ENCODE data around the gene TRIM22. TPM values are rescaled to one million over a fixed set of nuclear protein-coding genes. Genes with fewer than 3 reads are reported as not detected.
A peak's percentile ranks its signal among the peaks of the same experiment; 100 is the strongest.
"Not testable (repeated sequence)": the region's sequence is repeated elsewhere in the genome, so short reads cannot be mapped to it uniquely, and the experiment has no call there.

TRIM22 gene
- total and polyA plus RNA-seq, 2 donors: 78.1 to 144 TPM

DNA sequence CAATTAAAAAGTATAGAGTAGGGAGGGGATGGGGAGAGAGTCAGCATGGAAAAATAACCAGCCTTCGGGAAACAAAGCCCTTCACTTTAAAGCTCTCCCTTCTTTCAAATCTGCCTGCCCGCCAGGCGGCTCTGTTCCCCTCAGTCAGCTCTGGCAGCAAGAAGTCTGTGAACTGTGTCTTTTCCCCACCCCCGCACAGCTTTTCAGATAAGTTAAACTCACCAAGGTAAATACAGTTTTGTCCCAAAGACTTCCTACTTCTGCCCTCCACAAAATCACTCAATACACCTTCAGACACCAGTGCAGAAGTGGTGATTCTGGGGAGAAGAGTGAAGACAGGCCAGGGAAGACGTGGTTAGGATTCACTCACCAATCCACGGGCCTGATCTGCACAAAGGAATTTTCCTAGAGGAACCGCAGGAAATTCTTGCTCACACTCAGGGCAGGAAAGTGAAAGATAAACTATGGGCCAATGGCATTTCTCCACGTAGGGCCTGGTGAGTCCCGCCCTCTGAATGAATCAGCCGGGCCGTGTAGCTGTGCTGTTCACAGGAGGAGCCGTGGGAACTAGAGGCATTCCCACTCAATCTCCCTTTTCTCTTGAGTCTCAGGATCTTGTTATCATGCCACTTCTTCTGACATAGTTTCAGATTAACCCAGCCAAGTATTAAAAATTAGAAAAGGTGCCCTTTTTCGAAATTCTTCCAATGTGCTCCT is 4.8 kb upstream of the TRIM22 start, which contains the start of gene TRIM5:
Gene TRIM5 (minus strand): TSS at position 429 of the 717 bp plus-strand sequence. CDS start 4,897 bp downstream, outside the sequence.
- Histone ChIP-seq H3K27ac (ENCODE audit: low read depth in 1 of 2, low read length in 1 of 2) (peak within 1 kb of the TSS; percentile 93 to 99), H3K4me3 (ENCODE audit: low read length in 2 of 2) (peak within 1 kb of the TSS; percentile 65 to 78), H3K4me1 (ENCODE audit: control insufficient read depth in 2 of 2, insufficient read depth in 2 of 2, low read length in 2 of 2) (peaks cover 3 to 9% of the 10 kb centered on the region in 2 donors), H3K36me3 (ENCODE audit: control insufficient read depth in 2 of 2, insufficient read depth in 2 of 2, low read length in 1 of 2) (peaks cover 3% of the 10 kb centered on the region in 2 donors), H3K27me3 (ENCODE audit: control insufficient read depth in 2 of 2, insufficient read depth in 1 of 2, low read length in 1 of 2) (no peaks in the 10 kb centered on the region), H3K9me3 (ENCODE audit: control insufficient read depth in 2 of 2, insufficient read depth in 1 of 2, low read length in 1 of 2) (no peaks in the 10 kb centered on the region)
- 2% methylated on average over 13 of the region's 13 CpGs for WGBS
- DNase-seq (ENCODE audit: low read depth in 6 of 9, low spot score in 9 of 9): peak; percentile 66 to 93 (median 81)

DNA sequence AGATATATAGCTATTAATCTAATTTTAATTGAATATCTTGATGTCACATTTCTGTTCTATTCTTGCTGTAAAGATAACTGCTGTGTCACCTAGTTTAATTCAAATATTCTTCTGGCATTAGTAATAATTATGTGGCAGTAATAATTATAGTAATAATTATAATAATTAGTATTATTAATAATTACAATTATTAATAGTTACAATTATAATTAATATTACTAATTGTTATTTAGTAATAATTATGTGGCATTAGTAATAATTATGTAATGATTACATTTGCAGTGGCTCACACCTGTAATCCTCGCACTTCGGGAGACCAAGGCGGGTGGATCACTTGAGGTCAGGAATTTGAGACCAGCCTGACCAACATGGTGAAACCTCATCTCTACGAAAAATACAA is 3.2 kb upstream of the TRIM22 start:
- Histone ChIP-seq H3K27ac (ENCODE audit: low read depth in 1 of 2, low read length in 1 of 2) (no peak overlapping the region), H3K9me3 (ENCODE audit: control insufficient read depth in 2 of 2, insufficient read depth in 1 of 2, low read length in 1 of 2) (no peaks in the 10 kb centered on the region), H3K4me1 (ENCODE audit: control insufficient read depth in 2 of 2, insufficient read depth in 2 of 2, low read length in 2 of 2) (peaks cover 3 to 17% of the 10 kb centered on the region in 2 donors), H3K27me3 (ENCODE audit: control insufficient read depth in 2 of 2, insufficient read depth in 1 of 2, low read length in 1 of 2) (no peaks in the 10 kb centered on the region), H3K4me3 (ENCODE audit: low read length in 2 of 2) (no peak overlapping the region), H3K36me3 (ENCODE audit: control insufficient read depth in 2 of 2, insufficient read depth in 2 of 2, low read length in 1 of 2) (no peaks in the 10 kb centered on the region)
- no peak for DNase-seq (ENCODE audit: low read depth in 6 of 9, low spot score in 9 of 9)
- 99% methylated on average over 4 of the region's 4 CpGs for WGBS

DNA sequence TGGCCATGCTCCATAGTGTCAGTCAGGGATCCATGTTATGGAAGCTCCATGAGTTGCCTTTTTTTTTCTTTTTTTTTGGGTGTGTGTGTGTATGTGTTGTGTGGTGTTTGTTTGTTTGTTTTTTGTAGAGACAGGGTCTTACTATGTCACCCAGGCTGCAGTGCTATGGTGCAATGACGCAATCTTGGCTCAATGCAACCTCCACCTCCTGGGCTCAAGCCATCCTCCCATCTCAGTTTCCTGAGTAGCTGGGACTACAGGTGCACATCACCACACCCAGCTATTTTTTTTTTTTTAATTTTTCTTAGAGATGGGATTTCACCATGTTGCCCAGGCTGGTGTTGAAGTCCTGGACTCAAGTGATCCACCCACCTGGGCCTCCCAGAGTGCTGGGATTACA is 1.1 kb upstream of the TRIM22 start:
- Histone ChIP-seq H3K36me3 (ENCODE audit: control insufficient read depth in 2 of 2, insufficient read depth in 2 of 2, low read length in 1 of 2) (peaks cover 0 to 3% of the 10 kb centered on the region in 2 donors), H3K27ac (ENCODE audit: low read depth in 1 of 2, low read length in 1 of 2) (peak overlapping the region in 1 of 2 donors; percentile 55), H3K4me3 (ENCODE audit: low read length in 2 of 2) (no peak overlapping the region), H3K9me3 (ENCODE audit: control insufficient read depth in 2 of 2, insufficient read depth in 1 of 2, low read length in 1 of 2) (no peaks in the 10 kb centered on the region), H3K27me3 (ENCODE audit: control insufficient read depth in 2 of 2, insufficient read depth in 1 of 2, low read length in 1 of 2) (no peaks in the 10 kb centered on the region), H3K4me1 (ENCODE audit: control insufficient read depth in 2 of 2, insufficient read depth in 2 of 2, low read length in 2 of 2) (peaks cover 4 to 21% of the 10 kb centered on the region in 2 donors)
- DNase-seq (ENCODE audit: low read depth in 6 of 9, low spot score in 9 of 9): no peak
- WGBS: 90% methylated on average over 1 of the region's 1 CpG

DNA sequence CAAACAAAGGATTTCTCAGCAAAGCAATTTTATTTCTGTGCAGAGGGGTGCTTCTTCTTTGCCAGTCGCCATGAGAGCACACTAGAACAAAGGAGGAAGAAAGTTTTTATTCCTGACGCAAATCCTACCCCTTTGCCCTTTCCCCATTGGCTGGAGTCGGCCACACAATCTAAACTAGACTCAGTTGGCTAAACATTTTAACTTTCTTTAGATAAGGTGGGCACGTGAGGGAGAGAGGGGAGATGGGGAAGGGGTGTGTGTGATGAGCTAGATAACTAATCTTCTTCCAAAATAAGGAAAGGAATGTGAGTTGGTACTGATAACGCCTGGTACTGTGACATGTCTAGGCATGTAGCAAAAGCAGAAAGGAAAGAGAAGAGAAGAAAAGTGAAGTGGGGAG is 626 bp downstream of the TRIM22 start:
- peak overlapping the region; percentile 92 to 98 for H3K27ac ChIP-seq (ENCODE audit: low read depth in 1 of 2, low read length in 1 of 2)
- H3K27me3 ChIP-seq (ENCODE audit: control insufficient read depth in 2 of 2, insufficient read depth in 1 of 2, low read length in 1 of 2): no peaks in the 10 kb centered on the region
- peaks cover 0 to 3% of the 10 kb centered on the region in 2 donors for H3K36me3 ChIP-seq (ENCODE audit: control insufficient read depth in 2 of 2, insufficient read depth in 2 of 2, low read length in 1 of 2)
- no peaks in the 10 kb centered on the region for H3K9me3 ChIP-seq (ENCODE audit: control insufficient read depth in 2 of 2, insufficient read depth in 1 of 2, low read length in 1 of 2)
- H3K4me3 ChIP-seq (ENCODE audit: low read length in 2 of 2): peak overlapping the region; percentile 55 to 81
- under 1% methylated on average over 5 of the region's 5 CpGs for WGBS
- H3K4me1 ChIP-seq (ENCODE audit: control insufficient read depth in 2 of 2, insufficient read depth in 2 of 2, low read length in 2 of 2): peaks cover 4 to 13% of the 10 kb centered on the region in 2 donors
- DNase-seq (ENCODE audit: low read depth in 6 of 9, low spot score in 9 of 9): no peak

DNA sequence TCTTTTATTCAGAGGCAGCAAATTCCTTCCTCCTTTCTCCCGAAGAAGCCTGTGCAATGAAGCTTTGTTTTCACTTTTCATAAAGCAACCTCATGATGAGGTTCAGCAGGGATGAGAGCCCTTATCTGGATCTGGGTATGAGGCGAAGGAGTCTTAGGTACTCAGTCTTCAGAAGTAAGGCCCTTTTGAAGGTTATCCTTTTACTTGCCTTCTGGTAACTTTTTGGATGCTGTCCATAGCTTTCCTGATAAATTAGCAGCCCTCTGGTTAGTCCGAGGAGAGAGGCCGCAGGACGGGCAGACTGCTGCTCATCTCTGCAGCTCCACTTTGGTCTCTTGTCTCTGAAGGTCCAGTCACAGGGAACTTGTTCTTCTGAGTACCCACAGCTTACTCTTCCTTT is 1.1 kb downstream of the TRIM22 start:
- H3K4me3 ChIP-seq (ENCODE audit: low read length in 2 of 2): peak overlapping the region; percentile 55 to 81
- 5% methylated on average over 5 of the region's 5 CpGs for WGBS
- H3K9me3 ChIP-seq (ENCODE audit: control insufficient read depth in 2 of 2, insufficient read depth in 1 of 2, low read length in 1 of 2): no peaks in the 10 kb centered on the region
- no peaks in the 10 kb centered on the region for H3K27me3 ChIP-seq (ENCODE audit: control insufficient read depth in 2 of 2, insufficient read depth in 1 of 2, low read length in 1 of 2)
- H3K4me1 ChIP-seq (ENCODE audit: control insufficient read depth in 2 of 2, insufficient read depth in 2 of 2, low read length in 2 of 2): peaks cover 4 to 13% of the 10 kb centered on the region in 2 donors
- peak in 2 of 9 donors; percentile 4 to 39 for DNase-seq (ENCODE audit: low read depth in 6 of 9, low spot score in 9 of 9)
- peaks cover 0 to 3% of the 10 kb centered on the region in 2 donors for H3K36me3 ChIP-seq (ENCODE audit: control insufficient read depth in 2 of 2, insufficient read depth in 2 of 2, low read length in 1 of 2)
- peak overlapping the region; percentile 92 to 98 for H3K27ac ChIP-seq (ENCODE audit: low read depth in 1 of 2, low read length in 1 of 2)

DNA sequence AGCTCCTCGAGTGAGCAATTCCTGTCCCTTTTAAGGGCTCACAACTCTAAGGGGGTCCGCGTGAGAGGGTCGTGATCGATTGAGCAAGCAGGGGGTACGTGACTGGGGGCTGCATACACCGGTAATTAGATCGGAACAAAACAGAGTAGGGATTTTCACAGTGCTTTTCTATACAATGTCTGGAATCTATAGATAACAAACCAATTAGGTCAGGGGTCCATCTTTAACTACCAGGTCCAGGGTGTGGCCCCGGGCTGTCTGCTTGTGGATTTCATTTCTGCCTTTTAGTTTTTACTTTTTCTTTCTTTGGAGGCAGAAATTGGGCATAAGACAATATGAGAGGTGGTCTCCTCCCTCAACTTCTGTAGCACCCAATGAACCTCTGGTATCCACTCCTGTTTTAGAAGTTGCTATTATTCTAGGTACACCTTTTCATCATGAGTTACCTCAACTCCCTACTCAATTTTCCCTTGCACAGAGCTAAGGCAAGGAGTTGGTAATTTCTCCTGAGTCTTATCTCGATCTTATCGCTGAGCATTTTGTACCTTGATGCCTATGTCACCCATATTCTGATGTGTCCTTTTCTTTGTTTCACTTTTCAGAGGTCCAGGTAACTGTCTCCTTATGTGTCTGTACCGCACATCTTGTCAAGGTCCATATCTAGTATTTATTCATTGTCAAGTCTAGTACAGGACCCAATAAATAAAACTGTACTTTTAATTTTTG is 1.8 kb downstream of the TRIM22 start:
- DNase-seq (ENCODE audit: low read depth in 6 of 9, low spot score in 9 of 9): peak in 1 of 9 donors; percentile 10
- not testable (repeated sequence) for H3K9me3 ChIP-seq (ENCODE audit: control insufficient read depth in 2 of 2, insufficient read depth in 1 of 2, low read length in 1 of 2); H3K27me3 ChIP-seq (ENCODE audit: control insufficient read depth in 2 of 2, insufficient read depth in 1 of 2, low read length in 1 of 2); H3K36me3 ChIP-seq (ENCODE audit: control insufficient read depth in 2 of 2, insufficient read depth in 2 of 2, low read length in 1 of 2)
- H3K4me3 ChIP-seq (ENCODE audit: low read length in 2 of 2): peak overlapping the region; percentile 55 to 81
- peaks cover 4 to 13% of the 10 kb centered on the region in 2 donors for H3K4me1 ChIP-seq (ENCODE audit: control insufficient read depth in 2 of 2, insufficient read depth in 2 of 2, low read length in 2 of 2)
- 20% methylated on average over 12 of the region's 12 CpGs for WGBS
- H3K27ac ChIP-seq (ENCODE audit: low read depth in 1 of 2, low read length in 1 of 2): peak overlapping the region; percentile 92 to 98

DNA sequence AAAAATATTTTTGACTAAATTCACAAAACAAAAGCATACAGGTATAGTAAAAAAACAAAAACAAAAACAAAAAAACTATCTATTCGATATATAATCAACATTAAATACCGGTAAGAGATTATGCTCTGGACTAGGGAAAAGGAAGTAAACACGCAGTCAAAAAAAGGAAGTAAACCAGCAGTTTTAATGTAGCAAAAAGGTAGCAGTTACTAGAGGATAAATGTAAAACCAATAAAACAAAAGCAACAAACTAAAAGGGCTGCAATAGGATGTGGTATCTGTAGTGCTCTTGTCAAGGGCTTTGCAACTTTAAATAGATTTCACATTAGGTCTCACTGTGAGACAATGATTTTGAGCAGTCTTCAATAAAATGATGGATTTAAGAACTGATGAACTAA is 2.4 kb downstream of the TRIM22 start:
- WGBS: 7% methylated on average over 3 of the region's 3 CpGs
- H3K4me3 ChIP-seq (ENCODE audit: low read length in 2 of 2): peak overlapping the region; percentile 55 to 81
- H3K9me3 ChIP-seq (ENCODE audit: control insufficient read depth in 2 of 2, insufficient read depth in 1 of 2, low read length in 1 of 2): no peaks in the 10 kb centered on the region
- H3K4me1 ChIP-seq (ENCODE audit: control insufficient read depth in 2 of 2, insufficient read depth in 2 of 2, low read length in 2 of 2): peaks cover 4 to 13% of the 10 kb centered on the region in 2 donors
- H3K27ac ChIP-seq (ENCODE audit: low read depth in 1 of 2, low read length in 1 of 2): no peak overlapping the region
- H3K36me3 ChIP-seq (ENCODE audit: control insufficient read depth in 2 of 2, insufficient read depth in 2 of 2, low read length in 1 of 2): peaks cover 7 to 10% of the 10 kb centered on the region in 2 donors
- no peaks in the 10 kb centered on the region for H3K27me3 ChIP-seq (ENCODE audit: control insufficient read depth in 2 of 2, insufficient read depth in 1 of 2, low read length in 1 of 2)
- peak in 1 of 9 donors; percentile 48 for DNase-seq (ENCODE audit: low read depth in 6 of 9, low spot score in 9 of 9)

DNA sequence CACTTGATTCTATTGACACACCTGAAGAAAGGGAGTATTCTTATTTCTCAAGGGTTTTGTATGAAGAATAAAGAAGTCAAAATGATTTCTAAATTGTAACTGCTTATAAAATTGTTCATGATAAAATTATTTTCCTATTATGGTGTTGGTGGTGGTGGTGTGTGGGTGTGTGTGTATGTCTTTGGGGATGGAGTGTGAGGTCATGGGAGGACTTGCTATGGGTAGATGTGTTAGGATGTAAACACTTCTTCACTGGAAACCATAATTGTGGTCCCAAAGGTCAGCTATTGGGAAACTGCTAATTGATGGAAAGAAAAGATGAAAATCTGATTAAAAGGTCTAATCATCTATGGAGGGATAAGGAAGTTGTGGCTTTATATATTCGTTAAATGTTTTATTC is 5.1 kb downstream of the TRIM22 start:
- Histone ChIP-seq H3K4me1 (ENCODE audit: control insufficient read depth in 2 of 2, insufficient read depth in 2 of 2, low read length in 2 of 2) (peaks cover 4 to 13% of the 10 kb centered on the region in 2 donors), H3K4me3 (ENCODE audit: low read length in 2 of 2) (no peak overlapping the region), H3K27me3 (ENCODE audit: control insufficient read depth in 2 of 2, insufficient read depth in 1 of 2, low read length in 1 of 2) (no peaks in the 10 kb centered on the region), H3K36me3 (ENCODE audit: control insufficient read depth in 2 of 2, insufficient read depth in 2 of 2, low read length in 1 of 2) (peaks cover 19 to 25% of the 10 kb centered on the region in 2 donors), H3K27ac (ENCODE audit: low read depth in 1 of 2, low read length in 1 of 2) (no peak overlapping the region), H3K9me3 (ENCODE audit: control insufficient read depth in 2 of 2, insufficient read depth in 1 of 2, low read length in 1 of 2) (no peaks in the 10 kb centered on the region)
- DNase-seq (ENCODE audit: low read depth in 6 of 9, low spot score in 9 of 9): no peak
- WGBS: 81% methylated on average over 1 of the region's 1 CpG

DNA sequence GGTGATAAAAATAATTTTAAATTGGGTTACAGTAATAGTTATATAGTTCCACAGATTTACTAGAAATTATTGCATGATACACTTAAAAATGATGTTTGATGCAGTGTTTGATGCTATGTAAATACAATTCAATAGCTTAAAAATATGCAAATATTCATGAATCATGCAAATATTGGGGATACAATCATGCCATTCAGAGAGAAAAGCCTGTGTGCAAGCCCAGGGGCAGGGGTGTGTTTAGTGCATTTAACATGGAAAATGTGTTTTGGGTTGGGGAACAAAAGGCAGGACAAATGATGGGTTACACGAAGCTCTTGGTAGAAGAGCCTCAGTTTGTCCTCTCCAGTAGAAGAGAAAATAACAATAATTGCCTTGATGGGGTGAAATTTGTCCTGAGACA is 6.0 kb downstream of the TRIM22 start:
- no peak for DNase-seq (ENCODE audit: low read depth in 6 of 9, low spot score in 9 of 9)
- Histone ChIP-seq H3K27me3 (ENCODE audit: control insufficient read depth in 2 of 2, insufficient read depth in 1 of 2, low read length in 1 of 2) (no peaks in the 10 kb centered on the region), H3K4me3 (ENCODE audit: low read length in 2 of 2) (no peak overlapping the region), H3K4me1 (ENCODE audit: control insufficient read depth in 2 of 2, insufficient read depth in 2 of 2, low read length in 2 of 2) (peaks cover 4 to 12% of the 10 kb centered on the region in 2 donors), H3K27ac (ENCODE audit: low read depth in 1 of 2, low read length in 1 of 2) (no peak overlapping the region), H3K9me3 (ENCODE audit: control insufficient read depth in 2 of 2, insufficient read depth in 1 of 2, low read length in 1 of 2) (no peaks in the 10 kb centered on the region), H3K36me3 (ENCODE audit: control insufficient read depth in 2 of 2, insufficient read depth in 2 of 2, low read length in 1 of 2) (peaks cover 19 to 28% of the 10 kb centered on the region in 2 donors)
- 93% methylated on average over 1 of the region's 1 CpG for WGBS
